ENCODE data around the gene CTNNA2.

CTNNA2 gene

DNA sequence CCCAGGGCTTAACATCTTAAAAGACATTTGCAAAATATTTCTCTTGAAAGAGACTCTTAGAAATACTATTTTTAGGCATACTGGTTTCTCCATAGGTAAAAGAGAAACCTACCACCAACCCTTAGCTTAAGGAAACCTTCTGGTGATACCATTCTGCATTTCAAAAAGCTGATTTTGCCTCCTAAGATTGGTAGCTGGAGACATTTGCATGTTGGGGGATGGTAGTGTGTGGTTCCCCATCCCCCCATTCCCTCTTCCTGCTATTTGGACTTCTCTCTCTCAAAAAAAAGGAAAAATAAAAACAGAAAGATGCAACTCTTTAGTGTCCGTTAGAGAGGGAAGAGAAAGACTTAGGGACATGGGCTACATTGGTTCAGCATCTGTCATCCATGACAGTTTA, 787.5 kb downstream of the CTNNA2 start:
- no peak for DNase-seq

DNA sequence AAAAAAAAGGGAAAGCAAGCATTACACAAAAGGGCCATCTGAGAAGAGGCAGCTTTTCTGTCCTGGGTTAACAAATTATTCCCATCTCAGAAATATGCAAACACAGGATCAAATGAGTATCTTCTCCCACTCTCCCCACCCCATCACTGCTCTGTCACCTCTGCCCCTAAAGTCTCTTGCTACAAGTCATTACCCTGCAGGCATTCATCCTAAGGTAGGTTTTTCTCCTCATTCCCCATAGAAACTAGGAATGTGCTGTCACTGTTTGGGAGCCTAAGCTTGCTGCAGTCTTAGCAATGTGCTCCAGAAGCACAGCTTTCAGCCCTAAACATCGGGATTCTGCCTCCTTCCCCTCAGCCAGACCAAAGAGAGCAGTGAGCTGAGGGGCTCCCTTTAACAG, 788.1 kb downstream of the CTNNA2 start:
- DNase-seq = no peak

DNA sequence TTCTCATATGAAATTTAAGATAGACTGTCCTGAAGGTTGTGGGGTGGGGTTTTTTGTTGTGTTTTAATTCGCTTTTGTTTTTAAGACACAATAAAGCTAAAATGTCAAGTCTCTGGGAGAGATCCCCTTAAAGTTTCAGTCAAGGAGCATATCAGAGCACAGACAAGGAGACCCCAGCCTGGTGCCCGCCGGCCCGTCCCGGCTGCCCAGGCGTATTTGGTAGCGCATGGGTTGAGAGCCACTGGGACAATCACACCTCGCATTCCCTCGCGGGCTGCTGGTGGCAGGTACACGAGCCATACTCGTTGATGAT, 789.1 kb downstream of the CTNNA2 start:
- DNase-seq = no peak

DNA sequence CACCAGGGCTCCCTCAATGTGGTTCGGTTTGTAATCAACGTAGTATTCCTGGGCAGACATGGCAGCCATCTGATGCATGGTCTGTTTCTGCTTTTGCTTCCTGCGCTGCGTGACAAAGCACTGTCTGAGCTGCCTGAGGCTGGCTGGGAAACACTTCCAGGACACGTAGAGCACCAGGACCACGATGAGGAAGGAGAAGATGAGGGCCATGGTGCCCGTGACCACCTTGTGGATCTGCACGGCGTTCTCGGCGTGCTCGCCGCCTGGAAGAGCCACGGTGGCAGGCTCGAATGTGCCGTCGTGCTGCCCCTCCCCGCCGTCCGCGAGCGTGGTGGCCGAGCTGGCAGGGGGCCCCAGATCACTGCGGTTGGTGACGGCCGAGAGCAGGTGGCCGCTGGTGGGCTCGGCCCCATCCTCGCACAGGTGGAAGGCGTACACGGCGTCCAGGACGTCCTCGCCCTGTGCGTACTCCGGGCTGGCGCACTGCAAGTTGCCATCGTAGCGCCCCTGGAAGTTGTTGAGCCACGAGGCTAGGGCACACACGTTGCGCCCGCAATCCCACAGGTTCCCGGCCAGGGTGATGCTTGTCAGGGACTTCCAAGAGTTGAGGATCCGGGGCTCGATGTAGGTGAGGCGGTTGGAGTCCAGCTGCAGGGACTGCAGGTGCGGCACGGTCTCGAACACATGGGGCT, 789.6 kb downstream of the CTNNA2 start:
- DNase-seq = no peak

DNA sequence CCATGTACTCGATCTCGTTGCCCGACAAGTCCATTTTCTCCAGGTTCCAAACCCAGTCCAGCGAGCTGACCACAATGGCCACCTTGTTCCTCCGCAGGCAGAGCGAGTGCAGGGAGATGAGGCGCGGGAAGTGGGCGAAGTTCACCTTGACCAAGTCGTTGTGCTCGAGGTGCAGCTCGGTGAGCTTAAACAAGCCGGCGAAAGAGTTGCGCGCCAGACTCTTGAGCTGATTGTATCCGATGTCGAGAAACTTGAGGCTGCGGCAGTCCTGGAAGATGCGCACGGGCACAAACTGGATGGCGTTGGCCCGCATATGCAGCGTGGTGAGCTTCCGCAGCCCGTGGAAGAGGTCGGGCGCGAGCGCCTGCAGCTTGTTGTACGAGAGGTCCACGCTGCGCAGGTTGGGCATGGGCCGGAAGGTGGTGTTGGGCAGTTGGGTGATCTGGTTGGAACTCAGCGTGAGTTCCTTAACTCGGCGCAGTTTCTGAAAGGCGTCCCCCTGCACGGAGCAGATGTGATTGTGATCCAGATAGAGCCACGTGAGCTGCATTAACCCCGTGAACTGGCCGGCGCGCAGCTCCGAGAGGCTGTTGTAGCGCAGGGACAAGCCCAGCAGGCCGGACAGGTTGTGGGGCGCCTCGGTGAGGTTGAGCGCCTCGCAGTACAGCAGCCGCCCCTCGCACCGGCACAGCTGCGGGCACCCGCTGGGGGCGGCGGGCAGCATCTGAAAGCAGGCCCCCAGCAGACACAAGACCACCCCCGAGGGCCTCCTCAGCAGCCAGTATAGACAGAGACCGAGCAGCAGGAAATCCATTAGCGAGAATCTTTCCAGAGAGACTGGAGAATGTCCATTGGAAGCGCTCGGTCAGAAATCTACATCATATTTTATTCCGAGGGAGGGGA, 790.4 kb downstream of the CTNNA2 start:
- DNase-seq = no peak

DNA sequence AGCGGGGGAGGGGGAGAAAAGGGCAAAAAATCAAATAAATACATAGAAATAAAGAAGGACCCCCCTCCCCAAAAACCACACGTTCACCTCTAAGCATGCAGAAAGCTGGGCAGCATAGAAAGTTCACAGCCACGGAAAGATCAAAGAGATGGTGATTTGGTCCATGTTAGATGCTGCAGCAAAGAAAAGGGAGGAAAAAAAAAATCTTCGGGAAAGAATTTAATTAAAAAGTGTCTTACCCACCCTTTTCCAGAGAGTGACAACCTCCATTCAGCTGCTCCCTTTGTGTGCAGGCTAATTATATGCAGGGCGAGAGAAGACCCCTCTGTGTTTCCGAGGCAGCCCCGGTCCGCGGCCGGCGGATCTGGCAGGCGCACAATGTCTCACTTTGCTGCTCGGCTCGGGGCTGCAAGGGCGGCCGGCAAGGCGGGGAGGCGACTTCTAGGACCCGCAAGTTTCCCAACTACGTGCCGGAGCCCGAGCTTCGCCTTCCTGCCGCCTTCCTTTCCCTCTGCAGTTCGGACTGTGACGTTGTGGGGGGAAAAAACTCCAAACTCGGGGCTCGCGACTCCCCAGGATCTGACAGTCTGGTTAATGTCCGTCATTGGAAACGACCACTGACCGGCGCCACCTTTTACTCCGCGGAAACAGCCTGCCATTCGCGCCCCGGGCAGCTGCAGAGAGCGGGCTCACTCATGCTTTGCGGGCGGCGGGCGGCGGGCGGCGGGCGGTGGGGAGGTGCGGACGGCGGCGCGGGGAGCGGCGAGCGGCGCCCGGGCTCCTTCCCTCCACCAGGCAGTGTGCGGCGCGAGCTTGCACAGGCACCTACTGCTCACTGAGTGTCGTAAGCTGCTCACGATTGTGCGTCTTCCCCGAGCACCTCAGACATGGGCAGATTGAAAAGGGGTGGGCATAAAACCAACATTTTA, 791.3 kb downstream of the CTNNA2 start, which contains the start of gene LRRTM1:
Gene LRRTM1 (minus strand): TSS at position 844 of the 929 bp plus-strand sequence. CDS start 933 bp downstream, outside the sequence.
- DNase-seq = no peak

DNA sequence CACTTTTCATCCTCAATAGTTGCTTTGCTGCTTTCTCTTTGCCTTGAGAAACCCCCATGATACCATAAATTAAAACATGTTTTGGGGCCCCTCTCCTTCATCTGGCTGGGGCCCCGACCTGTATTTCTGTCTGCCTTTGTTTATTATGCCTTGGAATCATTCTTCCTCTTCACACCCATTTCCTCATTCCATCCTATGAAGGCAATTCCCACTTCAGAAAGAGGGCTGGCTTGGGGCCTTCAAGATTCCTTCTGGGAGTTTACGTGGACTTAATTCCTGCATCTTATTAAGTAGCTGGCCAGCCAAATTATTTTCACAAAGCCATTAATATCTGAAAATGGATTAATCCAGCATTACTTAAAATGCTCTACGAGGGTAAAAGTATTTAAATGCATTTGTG, 798.5 kb downstream of the CTNNA2 start:
- DNase-seq = no peak

DNA sequence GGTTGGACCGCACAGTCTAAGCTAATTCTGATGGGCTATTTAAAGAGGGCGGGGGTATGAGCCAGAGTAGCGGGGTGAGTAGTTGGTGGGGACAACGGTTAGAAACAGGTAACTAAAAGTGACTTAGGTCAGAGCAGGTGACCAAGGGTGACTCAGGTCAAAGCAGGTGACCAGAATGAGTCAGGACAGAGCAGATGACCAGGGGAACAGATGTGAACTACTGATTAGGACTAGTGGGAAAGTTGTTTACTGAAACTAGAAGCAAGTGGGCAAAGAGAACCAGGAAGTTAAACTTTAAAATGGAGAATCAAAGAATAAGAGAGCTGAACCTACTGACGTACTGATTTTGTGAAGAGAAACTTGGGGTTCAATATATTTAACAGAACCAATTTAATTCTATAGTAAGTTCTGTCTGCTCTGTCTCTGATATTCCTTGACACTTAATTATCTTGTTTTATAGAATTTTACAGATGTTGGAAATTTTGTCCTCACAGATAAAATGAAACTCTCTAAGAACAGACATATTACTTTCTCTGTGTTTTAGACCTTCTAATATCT, 799.5 kb downstream of the CTNNA2 start:
- no peak for DNase-seq

DNA sequence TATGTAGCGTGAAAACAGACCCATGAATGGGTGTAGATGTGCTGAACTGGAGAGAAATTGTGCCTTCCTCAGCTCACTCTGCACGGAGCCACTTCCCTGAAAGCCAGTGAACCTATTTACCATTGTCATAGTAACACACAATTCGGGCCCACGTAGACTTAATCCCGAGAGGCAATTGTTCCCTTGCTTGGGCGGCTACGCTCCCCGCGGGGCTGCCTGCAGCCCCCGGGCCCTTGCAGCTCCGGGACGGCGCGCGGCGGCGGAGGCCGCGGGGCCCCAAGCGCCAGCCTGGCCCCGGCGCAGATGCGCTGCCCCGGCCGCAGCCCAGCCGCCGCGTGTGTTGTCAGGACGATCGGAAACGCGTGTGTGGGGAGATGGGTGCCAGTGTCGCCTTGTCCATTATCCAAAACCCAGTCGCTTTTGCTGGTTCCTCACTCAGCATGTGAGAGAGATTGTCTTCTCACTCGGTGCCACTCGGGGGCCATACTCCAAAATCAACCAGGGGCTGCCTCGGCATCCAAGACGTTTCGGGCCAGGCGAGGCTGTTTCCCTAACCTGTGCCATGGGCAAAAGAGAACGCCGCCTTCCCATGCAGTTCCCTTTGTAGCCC, 809.6 kb downstream of the CTNNA2 start:
- no peak for DNase-seq

DNA sequence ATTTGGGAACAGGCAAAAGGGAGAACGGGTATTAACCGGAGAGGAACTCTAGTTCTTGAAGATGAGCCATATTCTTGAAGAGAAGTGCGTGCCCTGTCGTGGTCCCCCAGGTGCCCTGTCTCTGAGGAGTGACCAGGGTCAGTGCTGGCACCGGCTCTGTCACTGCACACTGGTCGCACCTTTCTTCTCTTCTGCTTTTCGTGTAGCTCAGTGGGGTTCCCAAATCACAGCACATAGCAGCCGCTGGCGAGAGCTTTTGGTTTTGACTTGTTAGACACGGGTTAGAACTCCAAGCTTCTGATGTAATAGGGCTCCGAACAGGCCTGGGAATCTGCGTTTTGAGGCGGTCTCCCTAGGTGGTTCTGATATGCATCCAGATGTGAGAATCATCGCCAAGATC, 810.1 kb downstream of the CTNNA2 start:
- DNase-seq = no peak

DNA sequence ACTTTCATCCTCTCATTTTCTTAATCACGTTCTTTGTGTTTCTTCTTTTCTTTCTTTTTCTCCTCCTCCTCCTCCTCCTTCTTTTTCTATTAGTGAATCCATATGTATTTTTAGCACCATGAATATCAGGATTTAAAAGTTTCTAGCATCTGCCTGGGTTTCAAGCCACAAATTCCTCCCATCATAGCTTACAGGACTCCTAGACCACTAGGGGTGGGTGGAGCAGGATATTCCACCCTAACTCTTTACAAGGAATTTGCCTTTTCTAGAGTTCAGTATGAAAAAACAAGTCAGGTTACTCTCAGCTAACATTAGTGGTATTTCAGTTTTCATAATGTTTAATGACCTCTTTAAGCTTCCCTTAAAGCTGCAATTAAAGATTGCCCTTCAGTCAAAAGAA, 810.8 kb downstream of the CTNNA2 start:
- no peak for DNase-seq

DNA sequence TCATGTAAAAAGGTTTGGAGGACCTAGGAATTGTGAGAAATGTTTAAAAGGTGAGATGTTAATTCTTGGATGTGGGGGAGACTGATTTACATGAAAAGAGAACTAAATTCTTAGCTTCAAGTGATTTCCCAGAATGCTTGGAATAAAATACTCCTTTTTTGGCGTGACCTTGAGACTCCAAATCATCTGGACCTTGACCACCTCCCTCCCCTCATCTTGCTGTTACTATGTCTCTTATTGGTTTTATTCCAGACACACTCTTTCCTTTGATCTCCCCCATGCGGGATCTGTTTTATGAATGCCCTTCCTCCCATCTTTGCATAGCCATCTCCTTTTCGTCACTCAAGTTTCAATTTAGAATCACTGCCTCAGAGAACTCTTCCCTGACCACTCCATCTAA, 811.7 kb downstream of the CTNNA2 start:
- DNase-seq = no peak

DNA sequence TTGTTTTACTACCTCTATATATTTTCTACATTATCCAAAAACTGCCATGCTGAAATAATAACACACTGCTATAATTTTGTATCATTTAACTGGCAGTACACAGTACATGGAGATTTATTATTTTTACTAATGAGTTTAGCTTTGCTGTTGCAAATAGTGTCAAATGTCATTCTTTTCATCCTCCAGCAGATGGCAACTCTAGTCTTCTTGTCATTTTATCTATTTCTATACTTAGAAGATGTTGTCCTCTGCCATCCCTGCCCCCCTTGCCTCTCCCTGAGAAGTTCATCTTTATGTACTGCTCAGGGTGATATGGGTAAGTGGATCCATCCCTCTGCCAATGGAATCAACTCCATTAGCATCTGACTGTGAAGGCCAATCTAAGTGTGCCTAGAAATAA, 813.4 kb downstream of the CTNNA2 start:
- no peak for DNase-seq

DNA sequence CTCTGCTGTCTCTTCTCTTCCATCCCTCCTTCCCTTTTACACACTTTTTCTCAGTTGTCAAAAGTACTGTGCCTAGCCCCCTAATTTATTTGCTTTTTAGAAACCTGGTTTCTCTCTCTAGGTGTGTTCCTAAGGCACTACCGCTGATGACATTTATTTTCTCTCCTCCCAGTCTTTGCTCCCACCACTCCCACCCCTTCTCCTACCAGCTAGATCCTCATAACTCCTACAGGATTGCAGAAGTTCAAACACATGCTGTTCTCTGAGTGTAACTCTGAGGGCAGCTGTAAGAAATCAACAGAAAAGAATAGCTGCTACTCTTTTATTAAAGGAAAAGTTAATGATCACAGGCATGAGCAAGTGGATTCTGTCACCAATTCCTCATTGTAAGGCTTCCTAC, 814.0 kb downstream of the CTNNA2 start:
- no peak for DNase-seq

DNA sequence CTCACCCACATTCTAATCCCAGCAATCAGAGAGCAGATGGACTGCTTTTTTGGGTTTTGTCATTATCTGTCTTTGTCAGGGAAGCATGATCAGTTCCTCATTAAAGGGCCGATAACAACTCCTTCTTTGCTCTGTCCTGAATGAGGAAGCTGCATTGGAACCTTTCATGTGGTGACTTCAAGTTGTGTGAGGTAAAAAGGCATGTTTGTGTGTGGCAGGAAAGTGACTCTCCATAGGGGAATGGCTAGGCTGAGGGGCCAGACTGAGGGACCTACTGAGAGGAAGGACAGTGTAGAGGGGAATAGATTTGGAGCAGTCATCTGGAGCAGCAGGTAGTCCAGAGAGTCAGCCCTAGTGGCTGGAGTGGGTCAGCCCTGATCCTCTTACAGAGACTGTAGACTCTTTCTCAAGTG, 815.3 kb downstream of the CTNNA2 start:
- DNase-seq = no peak

DNA sequence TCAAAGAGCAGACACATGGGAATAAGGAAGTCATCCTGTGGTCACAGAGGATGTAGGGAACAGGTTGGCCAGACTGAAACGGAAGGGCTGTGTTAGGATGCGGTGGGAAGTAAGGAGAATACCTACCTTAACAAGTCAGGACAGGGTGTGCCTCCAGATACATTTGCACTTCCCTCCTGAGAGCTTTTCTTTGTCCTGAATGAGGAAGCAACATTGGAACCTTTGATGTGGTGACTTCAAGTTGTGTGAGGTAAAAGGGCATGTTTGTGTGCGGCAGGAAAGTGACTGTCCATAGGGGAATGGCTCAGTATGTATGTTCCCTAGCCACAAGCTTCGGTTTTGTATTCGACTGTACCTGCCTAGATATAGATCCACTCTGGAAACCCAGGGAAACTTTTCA, 816.6 kb downstream of the CTNNA2 start:
- no peak for DNase-seq

DNA sequence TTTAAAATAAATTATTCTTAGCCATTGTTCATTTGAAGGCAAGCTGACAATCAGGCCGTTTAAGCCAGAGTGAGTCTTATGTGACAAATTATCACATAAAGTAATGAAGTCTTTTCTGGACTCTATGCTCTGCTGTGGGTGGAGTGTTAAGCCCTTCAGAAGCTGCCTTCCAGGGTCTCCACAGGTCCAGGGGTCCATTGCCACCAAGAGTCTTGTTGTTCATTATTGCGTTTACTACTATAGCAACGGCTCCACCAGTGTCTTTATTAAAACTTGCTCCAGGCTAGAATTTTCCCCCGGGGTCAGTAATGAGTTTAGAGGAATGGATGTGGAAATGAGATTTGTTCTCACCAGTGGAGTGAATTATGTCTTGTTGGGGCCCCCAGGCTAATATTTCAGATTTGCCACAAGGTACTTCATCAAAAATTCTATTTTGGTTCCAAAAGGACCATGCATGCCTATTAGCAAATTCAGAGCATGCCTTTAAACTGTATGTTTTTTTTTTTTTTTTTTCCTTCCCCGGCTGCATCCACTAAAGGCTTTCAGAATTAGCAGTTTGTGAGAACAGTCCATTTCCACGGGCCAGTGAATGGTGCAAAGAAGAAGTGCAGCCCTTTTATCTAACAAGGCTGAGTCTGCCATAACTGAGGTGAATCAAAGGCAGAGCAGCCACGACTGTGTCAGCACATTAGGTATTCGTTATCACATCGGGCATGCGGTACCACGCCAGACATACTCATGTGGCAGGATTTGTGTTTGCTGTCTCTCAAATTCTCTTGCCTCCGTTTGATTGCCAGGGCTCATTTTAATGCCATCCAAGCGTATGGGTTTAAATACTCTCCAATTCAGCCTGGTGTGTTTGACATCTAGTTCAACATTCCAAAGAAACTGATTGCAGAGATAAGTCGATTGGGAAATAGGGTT, 817.9 kb downstream of the CTNNA2 start:
- DNase-seq = no peak

DNA sequence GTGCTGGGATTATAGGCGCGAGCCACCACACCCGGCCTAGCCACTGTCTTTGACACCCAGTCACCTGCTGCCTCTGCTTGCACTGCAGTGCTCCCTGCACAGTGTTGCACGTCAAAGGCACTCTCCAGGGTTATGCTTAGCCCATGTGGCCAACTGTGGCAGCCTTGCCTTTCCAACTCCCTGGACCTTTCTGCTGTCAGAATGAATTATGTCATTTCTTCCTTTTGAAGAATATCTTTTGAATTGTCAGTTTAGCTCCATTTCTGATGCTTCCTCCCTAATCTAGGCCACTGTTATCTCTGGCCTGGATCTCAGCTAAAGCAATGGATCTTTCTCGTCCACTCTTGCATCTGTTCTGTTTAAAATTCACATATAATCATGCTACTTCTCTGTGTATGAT, 821.0 kb downstream of the CTNNA2 start:
- no peak for DNase-seq

DNA sequence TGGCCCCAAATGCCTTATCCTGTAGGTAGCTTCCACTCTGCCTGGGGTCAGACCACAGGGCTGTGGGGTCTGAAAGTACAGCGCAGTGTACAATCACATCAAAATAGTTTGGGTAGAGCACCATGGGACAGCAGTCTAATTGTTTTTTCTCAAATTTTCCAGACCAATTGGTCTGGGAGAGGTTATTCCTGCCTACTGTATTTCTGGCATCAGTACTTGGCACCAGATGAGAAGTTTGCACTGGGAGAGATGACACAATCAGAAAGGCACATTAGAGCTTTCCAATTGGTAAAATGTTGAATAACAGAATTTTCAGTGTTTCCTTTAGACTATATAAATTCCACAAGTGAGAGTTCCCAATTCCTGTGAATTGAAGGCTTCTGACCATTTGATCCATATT, 822.6 kb downstream of the CTNNA2 start:
- no peak for DNase-seq

DNA sequence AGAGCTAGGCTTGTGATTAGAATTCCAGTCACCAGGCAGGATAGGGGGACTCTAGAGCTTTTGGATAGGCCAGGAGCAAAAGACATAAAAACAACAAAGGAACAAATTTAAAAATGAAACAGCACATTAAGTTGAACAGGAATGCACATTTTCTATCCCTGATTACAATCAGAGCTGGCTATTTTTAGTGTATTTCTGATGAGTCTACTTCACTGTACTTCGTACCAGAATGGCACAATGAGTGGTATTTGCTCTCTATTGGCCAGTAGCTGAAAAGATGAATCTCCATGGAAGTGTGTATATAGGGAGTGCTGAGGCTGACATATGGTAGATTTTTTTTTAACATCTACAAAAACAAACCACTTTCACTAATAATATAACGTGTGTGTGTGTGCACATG, 825.9 kb downstream of the CTNNA2 start:
- DNase-seq = no peak

DNA sequence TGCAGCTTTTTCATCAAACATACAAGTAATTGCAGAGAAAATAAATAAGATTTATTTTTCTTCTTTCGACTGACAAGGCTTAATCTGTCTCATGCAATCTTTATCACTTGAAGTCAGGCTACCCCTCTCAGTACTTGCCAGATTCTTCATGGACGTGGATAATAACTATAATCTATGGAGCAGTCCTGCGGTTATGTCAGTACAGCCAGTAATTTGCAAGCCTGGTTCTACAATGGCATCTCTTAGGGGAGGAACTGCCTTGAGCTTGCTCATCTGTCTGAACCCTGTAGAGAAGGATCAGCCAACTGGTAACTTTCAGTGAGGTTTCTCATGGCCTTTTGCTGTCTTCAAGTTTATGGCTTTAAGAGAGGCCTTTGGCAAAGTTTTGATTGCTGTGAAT, 827.2 kb downstream of the CTNNA2 start:
- DNase-seq = no peak
